Activated CD8-positive, alpha-beta memory T cell treated with anti-CD3 and anti-CD28 coated beads, Interleukin-2, amount 50 U/mL, for 48 hours (primary cell): ENCODE data around the gene NCAPH2.

Experiments used
- DNase-seq: peaks from one replicate; pipeline ENCODE4 v3.0.0-alpha.2; 2020

The NCAPH2 gene

GRCh38 chr22:50474710-50475651, 33.0 kb upstream of the NCAPH2 start, which contains the start of gene SBF1:
TSS of gene SBF1 (minus strand) at chr22:50475035. CDS start at chr22:50474840, 195 bp downstream.
- DNase-seq = peak; percentile 95

GRCh38 chr22:50475652-50476002, 32.4 kb upstream of the NCAPH2 start:
- no peak for DNase-seq

- no peak for DNase-seq
Measured at GRCh38 chr22:50476868-50477267, 31.2 kb upstream of the NCAPH2 start.

GRCh38 chr22:50477923-50478322, 30.1 kb upstream of the NCAPH2 start:
- DNase-seq = no peak

- no peak for DNase-seq
Measured at GRCh38 chr22:50479721-50480120, 28.3 kb upstream of the NCAPH2 start.

- DNase-seq = no peak
Measured at GRCh38 chr22:50481045-50481439, 27.0 kb upstream of the NCAPH2 start.

GRCh38 chr22:50481440-50482106, 26.5 kb upstream of the NCAPH2 start, which contains the start of gene ADM2:
TSS of gene ADM2 (plus strand) at chr22:50481543. CDS start at chr22:50481848, 305 bp downstream.
- peak; percentile 81 for DNase-seq

GRCh38 chr22:50482107-50483074, 25.6 kb upstream of the NCAPH2 start:
- DNase-seq = no peak

- no peak for DNase-seq
Measured at GRCh38 chr22:50483106-50483505, 24.9 kb upstream of the NCAPH2 start.

GRCh38 chr22:50483556-50483955, 24.5 kb upstream of the NCAPH2 start:
- DNase-seq = no peak

- no peak for DNase-seq
Measured at GRCh38 chr22:50483977-50484853, 23.8 kb upstream of the NCAPH2 start.

- DNase-seq = no peak
Measured at GRCh38 chr22:50485221-50486131, 22.5 kb upstream of the NCAPH2 start.

GRCh38 chr22:50486561-50487289, 21.3 kb upstream of the NCAPH2 start, which contains the start of gene MIOX:
TSS of gene MIOX (plus strand) at chr22:50486859. CDS start at chr22:50486898, 39 bp downstream.
- no peak for DNase-seq

- no peak for DNase-seq
Measured at GRCh38 chr22:50487290-50488005, 20.6 kb upstream of the NCAPH2 start.

GRCh38 chr22:50488006-50488677, 19.9 kb upstream of the NCAPH2 start:
- DNase-seq = no peak

GRCh38 chr22:50488886-50489285, 19.1 kb upstream of the NCAPH2 start:
- no peak for DNase-seq

- DNase-seq = no peak
Measured at GRCh38 chr22:50489363-50490243, 18.4 kb upstream of the NCAPH2 start.
